ENCODE results near the gene SRRM3.
A peak's percentile ranks its signal among the peaks of the same experiment; 100 is the strongest.

The SRRM3 gene

DNA sequence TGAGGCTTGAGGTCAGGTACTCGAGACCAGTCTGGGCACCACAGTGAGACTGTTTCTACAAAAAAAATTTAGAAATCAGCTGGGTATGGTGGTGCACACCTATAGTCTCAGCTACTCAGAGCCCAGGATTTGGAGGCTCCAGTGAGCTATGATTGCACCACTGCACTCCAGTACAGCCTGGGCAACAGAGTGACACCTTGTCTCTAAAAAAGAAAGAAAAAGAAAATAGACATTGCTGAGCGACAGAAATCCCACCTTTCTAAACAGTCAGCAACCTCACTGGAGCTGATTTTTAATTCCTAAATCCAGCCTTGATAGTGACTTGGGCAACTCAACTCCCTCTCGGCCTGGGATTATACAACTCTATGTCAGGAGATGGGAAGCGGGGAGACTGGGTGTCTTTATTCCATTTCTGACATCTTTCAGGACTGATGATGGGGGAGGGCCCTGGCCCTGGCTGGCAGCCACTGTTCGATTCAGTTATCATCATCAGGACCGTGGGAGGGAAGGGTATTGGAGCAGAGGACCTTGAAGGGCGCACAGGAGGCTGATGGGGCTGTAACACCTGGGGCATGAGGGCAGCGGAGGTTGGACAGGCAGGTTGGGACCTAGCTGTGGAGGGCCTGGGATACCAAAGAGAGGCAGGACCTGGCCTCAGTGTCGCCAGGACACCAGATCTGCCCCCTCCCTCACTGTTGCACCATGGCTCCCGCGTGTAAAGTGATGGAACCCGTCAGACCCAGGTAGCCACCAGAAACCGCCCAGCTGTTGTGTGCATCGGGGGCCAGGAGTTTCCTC is 115.5 kb downstream of the SRRM3 start:
- peak overlapping the region; percentile 90 for H3K4me3 ChIP-seq (ENCODE audit: control insufficient read depth, low read depth, low read length)
- TF ChIP-seq, protein P1, sequence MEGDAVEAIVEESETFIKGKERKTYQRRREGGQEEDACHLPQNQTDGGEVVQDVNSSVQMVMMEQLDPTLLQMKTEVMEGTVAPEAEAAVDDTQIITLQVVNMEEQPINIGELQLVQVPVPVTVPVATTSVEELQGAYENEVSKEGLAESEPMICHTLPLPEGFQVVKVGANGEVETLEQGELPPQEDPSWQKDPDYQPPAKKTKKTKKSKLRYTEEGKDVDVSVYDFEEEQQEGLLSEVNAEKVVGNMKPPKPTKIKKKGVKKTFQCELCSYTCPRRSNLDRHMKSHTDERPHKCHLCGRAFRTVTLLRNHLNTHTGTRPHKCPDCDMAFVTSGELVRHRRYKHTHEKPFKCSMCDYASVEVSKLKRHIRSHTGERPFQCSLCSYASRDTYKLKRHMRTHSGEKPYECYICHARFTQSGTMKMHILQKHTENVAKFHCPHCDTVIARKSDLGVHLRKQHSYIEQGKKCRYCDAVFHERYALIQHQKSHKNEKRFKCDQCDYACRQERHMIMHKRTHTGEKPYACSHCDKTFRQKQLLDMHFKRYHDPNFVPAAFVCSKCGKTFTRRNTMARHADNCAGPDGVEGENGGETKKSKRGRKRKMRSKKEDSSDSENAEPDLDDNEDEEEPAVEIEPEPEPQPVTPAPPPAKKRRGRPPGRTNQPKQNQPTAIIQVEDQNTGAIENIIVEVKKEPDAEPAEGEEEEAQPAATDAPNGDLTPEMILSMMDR (IDR thresholded peaks at IDR 0.05; ENCODE audit: control insufficient read depth, insufficient read depth, low read depth, low read length, missing control alignments), result no peak
- DNase-seq (ENCODE audit: low read depth), result no peak

- H3K4me3 ChIP-seq (ENCODE audit: control insufficient read depth, low read depth, low read length), result peak overlapping the region; percentile 90
- TF ChIP-seq, protein P1 (IDR thresholded peaks at IDR 0.05; ENCODE audit: control insufficient read depth, insufficient read depth, low read depth, low read length, missing control alignments), result no peak
- peak; percentile 83 for DNase-seq (ENCODE audit: low read depth)
These were observed 116.2 kb downstream of the SRRM3 start for GRCh38 chr7:76317782-76318487.

DNA sequence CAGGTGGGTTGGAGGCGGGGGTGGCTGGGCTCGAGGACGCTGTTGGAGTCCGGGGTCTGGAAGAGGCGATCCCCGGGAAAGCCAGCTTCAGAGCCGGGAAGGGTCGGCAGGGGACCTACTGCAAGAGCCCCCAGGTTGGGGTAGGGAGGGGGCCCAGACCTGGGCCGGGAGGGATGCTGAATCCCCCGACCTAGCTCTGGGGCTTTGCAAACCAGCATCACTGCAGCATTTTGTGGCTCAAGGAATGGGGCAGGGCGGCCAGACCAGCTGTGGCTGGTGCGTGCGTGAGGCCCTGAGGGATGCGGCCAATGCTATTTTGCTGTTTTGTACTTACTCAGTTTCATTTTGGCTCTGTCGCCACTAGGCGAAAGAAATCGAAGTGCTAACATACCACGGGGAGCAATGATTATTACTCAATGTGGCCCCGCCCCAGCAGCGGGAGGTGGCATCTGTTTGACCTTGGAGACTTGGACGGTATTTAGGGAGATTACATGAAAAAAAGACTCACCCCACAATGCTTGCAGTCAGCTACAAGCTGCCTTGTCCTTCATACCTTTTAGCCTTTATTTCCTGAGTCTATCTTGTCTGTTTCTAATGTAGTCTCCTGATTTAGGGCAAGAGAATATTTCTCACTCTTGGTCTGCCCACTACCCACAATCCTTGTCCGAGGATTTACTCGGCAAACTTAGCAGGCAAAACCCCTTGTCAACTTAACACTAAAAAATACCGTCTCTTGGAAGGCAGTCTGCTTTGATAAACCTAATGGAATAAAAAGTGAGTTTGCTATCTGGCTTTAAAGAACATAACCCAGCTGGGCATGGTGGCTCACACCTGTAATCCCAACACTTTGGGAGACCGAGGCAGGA is 117.0 kb downstream of the SRRM3 start:
- peak; percentile 73 for DNase-seq (ENCODE audit: low read depth)
- TF ChIP-seq, protein P1 (IDR thresholded peaks at IDR 0.05; ENCODE audit: control insufficient read depth, insufficient read depth, low read depth, low read length, missing control alignments), result peak; percentile 37

DNA sequence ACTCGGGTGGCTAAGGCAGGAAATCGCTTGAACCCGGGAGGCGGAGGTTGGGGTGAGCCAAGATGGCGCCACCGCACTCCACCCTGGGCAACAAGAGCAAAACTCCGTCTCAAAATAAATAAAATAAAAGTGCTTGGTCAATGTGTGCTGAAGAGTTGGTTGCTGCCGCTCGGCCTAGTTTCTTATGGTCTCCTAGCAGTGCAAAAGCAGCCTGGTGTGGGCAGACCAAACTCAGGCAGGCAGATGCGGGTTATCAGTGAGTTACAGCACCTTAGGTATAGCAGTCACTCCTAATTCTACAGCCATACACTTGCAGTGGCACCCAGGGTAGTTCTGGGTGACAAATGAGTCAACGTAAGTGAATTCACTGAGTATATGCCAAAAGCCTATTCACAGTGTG is 123.4 kb downstream of the SRRM3 start:
- no peak overlapping the region for H3K4me3 ChIP-seq (ENCODE audit: control insufficient read depth, low read depth, low read length)
- DNase-seq (ENCODE audit: low read depth), result no peak
- TF ChIP-seq, protein P1 (IDR thresholded peaks at IDR 0.05; ENCODE audit: control insufficient read depth, insufficient read depth, low read depth, low read length, missing control alignments), result no peak

More for the DNA sequence above, 117.0 kb downstream of the SRRM3 start:
- peak overlapping the region; percentile 90 for H3K4me3 ChIP-seq (ENCODE audit: control insufficient read depth, low read depth, low read length)

- TF ChIP-seq, protein P1 (IDR thresholded peaks at IDR 0.05; ENCODE audit: control insufficient read depth, insufficient read depth, low read depth, low read length, missing control alignments), result no peak
- no peak for DNase-seq (ENCODE audit: low read depth)
These were observed 124.1 kb downstream of the SRRM3 start for GRCh38 chr7:76325811-76326210.

DNA sequence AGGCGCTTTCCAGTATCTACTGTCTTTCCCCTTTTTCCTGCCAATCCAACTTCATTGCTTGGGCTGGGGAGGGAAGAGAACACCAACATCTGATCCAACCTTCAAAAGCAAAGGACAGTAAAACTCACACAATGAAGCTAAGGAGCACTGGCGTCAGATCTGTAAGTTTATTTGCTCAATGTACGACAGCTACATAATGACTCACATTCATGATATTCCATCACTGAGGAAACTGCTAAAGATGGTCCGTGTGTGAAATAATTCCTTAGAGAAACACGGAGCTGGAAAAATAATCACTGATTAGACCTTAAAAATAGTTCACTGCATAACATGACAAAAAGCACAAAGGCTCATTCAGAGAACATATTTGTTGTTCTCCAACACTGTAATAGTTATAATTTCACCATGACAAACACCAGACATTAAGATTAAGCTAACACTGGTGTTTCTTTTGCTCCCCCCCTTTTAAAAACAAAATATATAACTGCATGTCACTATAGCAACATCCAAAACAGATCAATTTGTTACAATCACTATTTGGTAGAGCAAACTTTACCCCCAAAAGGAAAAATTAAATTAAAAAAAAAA is 125.0 kb downstream of the SRRM3 start:
- DNase-seq (ENCODE audit: low read depth), result no peak
- TF ChIP-seq, protein P1 (IDR thresholded peaks at IDR 0.05; ENCODE audit: control insufficient read depth, insufficient read depth, low read depth, low read length, missing control alignments), result no peak
- no peak overlapping the region for H3K4me3 ChIP-seq (ENCODE audit: control insufficient read depth, low read depth, low read length)

More at GRCh38 chr7:76325811-76326210, 124.1 kb downstream of the SRRM3 start:
- no peak overlapping the region for H3K4me3 ChIP-seq (ENCODE audit: control insufficient read depth, low read depth, low read length)

Measured in AG09309 (cell line).